OCI-LY3 (cell line): ENCODE data around the gene GNE.

Experiments used
- H2AFZ ChIP-seq: fragments of 200-600, 300-600 bp; shearing (Covaris generic); 2 replicates; pipeline ENCODE4 v1.6.0; 2014; ENCODE audit warnings: antibody characterized with exemption, low read depth, low read length
- H3K27ac ChIP-seq: fragments of 200-600, 300-600 bp; sonication (generic); 2 replicates; pipeline ENCODE4 v1.5.1; 2014; ENCODE audit warnings: mild to moderate bottlenecking, low read length, moderate library complexity, mixed read lengths
- H3K27me3 ChIP-seq: fragments of 200-600, 300-600 bp; sonication (generic); 2 replicates; pipeline ENCODE4 v1.6.1; 2014; ENCODE audit warnings: low read depth, low read length, mixed read lengths
- H3K36me3 ChIP-seq: fragments of 200-600, 300-600 bp; sonication (generic); replicated peaks from 2 replicates; pipeline ENCODE3; 2014; ENCODE audit warnings: low read depth, low read length, mixed read lengths
- H3K4me1 ChIP-seq: fragments of 300-600, 200-600 bp; sonication (generic); 2 replicates; pipeline ENCODE4 v1.6.1; 2014; ENCODE audit warnings: low read length, mixed read lengths
- H3K4me2 ChIP-seq: fragments of 200-600, 300-600 bp; sonication (generic); 2 replicates; pipeline ENCODE4 v1.6.1; 2014; ENCODE audit warnings: low read length, mixed read lengths
- H3K4me3 ChIP-seq: fragments of 300-600, 200-600 bp; sonication (generic); 2 replicates; pipeline ENCODE4 v1.5.1; 2014; ENCODE audit warnings: antibody characterized with exemption, mild to moderate bottlenecking, low read length, moderate library complexity
- H3K79me2 ChIP-seq: fragments of 300-600, 200-600 bp; shearing (Covaris generic); 2 replicates; pipeline ENCODE4 v1.6.1; 2014; ENCODE audit warnings: mild to moderate bottlenecking, low read length, mixed read lengths
- H3K9ac ChIP-seq: fragments of 300-600, 200-600 bp; shearing (Covaris generic); 2 replicates; pipeline ENCODE4 v1.6.0; 2014; ENCODE audit warnings: mild to moderate bottlenecking, low read length, moderate library complexity
- H3K9me3 ChIP-seq: fragments of 200-600, 300-600 bp; shearing (Covaris generic); 2 replicates; pipeline ENCODE4 v1.6.1; 2014; ENCODE audit warnings: low read length, mixed read lengths; ENCODE audit not compliant: insufficient read depth
- H4K20me1 ChIP-seq: fragments of 200-600, 300-600 bp; sonication (generic); 2 replicates; pipeline ENCODE4 v1.6.1; 2016; ENCODE audit warnings: low read length, mixed read lengths; ENCODE audit not compliant: insufficient read depth
- EZH2phosphoT487 ChIP-seq: fragments of 200-600 bp; shearing (Covaris generic); IDR thresholded peaks from 2 replicates; pipeline ENCODE4 v1.6.1; 2018; ENCODE audit warnings: antibody characterized with exemption, mixed run types, low read depth
- TF ChIP-seq, protein P1 (sequence below): fragments of 200-600, 300-600 bp; sonication (generic); IDR thresholded peaks from 2 replicates; pipeline ENCODE4 v1.5.1; 2014; ENCODE audit warnings: antibody characterized with exemption, low read length, low read depth

GNE gene

DNA sequence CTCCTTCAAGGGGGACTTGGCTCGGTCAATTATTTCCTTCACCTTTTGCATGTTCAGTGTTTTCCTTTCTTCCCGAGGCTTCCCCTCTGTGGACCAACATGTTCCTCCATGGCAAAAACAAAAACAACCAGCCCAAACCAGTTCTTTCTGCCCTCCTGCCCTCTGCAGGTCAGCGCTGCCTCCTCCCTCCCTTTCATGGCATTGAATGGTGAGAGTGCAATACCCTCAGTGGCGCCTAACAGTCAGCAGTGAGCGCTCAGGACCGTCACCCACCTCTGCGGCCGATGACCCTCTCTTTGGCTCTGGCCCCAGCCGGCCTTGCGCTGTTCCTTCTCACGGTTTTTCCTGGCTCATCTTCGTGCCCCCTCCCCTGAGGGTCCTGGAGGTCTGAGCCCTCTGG is 34.4 kb upstream of the GNE start:
- H3K4me1 ChIP-seq: no peaks in the 10 kb centered on the region
- no peaks in the 10 kb centered on the region for H3K79me2 ChIP-seq
- H3K27me3 ChIP-seq: no peaks in the 10 kb centered on the region
- no peaks in the 10 kb centered on the region for H3K36me3 ChIP-seq
- H3K9ac ChIP-seq: no peak overlapping the region
- H3K4me2 ChIP-seq: no peak overlapping the region
- no peaks in the 10 kb centered on the region for H4K20me1 ChIP-seq
- no peak overlapping the region for H3K27ac ChIP-seq
- no peak for TF ChIP-seq EZH2phosphoT487
- H3K4me3 ChIP-seq: no peak overlapping the region
- no peaks in the 10 kb centered on the region for H3K9me3 ChIP-seq
- no peak overlapping the region for H2AFZ ChIP-seq

DNA sequence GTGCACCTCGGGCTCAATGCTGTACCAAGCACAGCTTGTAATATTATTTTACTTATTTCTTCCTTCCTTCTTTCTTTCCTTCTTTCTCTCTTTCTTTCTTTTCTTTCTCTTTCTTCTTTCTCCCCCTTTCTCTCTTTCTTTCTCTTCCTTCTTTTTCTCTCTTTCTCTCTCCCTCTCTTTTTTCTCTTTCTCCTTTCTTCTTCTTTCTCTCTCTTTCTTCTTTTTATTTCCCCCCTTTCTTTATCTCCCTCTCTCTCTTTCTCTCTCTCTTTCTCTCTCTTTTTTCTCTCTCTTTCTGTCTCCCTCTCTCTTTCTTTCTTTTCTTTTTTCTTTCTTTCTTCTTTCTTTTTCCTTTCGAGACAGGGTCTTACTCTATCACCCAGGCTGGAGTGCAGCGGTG is 32.7 kb upstream of the GNE start:
- no peaks in the 10 kb centered on the region for H3K27me3 ChIP-seq

DNA sequence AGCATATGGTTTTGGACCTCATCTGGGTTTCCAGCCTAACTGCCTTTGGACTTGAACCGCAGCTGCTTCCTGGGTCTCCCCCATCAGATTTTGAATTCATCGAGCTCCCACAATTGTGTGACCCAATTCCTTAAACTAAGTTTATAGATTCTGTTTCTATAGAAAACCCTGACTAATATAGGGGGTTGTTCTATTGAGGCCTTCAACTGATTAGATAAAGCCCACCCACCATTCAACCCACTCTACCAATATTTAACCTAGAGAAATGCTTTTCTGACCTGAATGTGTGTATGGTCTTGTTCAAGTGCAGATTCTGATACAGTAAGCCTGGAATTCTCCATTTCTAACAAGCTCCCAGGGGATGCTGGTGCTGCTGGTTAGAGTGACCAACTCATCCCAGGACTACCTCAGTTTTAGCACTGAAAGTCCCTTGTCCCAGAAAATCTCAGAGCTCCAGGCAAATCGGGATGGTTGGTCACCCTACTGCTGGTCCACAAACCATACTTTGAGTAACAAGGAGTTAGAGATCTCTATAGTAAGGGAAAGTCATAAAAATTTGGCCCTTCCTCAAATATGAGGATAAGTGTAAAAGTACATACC is 31.7 kb upstream of the GNE start:
- no peaks in the 10 kb centered on the region for H3K4me1 ChIP-seq
- H3K27me3 ChIP-seq: no peaks in the 10 kb centered on the region
- H3K79me2 ChIP-seq: no peaks in the 10 kb centered on the region
- no peak overlapping the region for H3K9ac ChIP-seq
- no peak overlapping the region for H3K4me3 ChIP-seq
- no peaks in the 10 kb centered on the region for H3K9me3 ChIP-seq
- no peaks in the 10 kb centered on the region for H3K36me3 ChIP-seq
- no peak overlapping the region for H3K4me2 ChIP-seq
- no peak overlapping the region for H2AFZ ChIP-seq
- no peaks in the 10 kb centered on the region for H4K20me1 ChIP-seq
- TF ChIP-seq, protein P1, sequence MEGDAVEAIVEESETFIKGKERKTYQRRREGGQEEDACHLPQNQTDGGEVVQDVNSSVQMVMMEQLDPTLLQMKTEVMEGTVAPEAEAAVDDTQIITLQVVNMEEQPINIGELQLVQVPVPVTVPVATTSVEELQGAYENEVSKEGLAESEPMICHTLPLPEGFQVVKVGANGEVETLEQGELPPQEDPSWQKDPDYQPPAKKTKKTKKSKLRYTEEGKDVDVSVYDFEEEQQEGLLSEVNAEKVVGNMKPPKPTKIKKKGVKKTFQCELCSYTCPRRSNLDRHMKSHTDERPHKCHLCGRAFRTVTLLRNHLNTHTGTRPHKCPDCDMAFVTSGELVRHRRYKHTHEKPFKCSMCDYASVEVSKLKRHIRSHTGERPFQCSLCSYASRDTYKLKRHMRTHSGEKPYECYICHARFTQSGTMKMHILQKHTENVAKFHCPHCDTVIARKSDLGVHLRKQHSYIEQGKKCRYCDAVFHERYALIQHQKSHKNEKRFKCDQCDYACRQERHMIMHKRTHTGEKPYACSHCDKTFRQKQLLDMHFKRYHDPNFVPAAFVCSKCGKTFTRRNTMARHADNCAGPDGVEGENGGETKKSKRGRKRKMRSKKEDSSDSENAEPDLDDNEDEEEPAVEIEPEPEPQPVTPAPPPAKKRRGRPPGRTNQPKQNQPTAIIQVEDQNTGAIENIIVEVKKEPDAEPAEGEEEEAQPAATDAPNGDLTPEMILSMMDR: no peak
- no peak for TF ChIP-seq EZH2phosphoT487
- no peak overlapping the region for H3K27ac ChIP-seq

More for the DNA sequence above, 32.7 kb upstream of the GNE start:
- Histone ChIP-seq H3K79me2 (no peaks in the 10 kb centered on the region), H2AFZ (no peak overlapping the region), H3K4me3 (no peak overlapping the region), H3K9me3 (no peaks in the 10 kb centered on the region), H3K4me2 (no peak overlapping the region), H3K27ac (no peak overlapping the region), H3K4me1 (no peaks in the 10 kb centered on the region), H4K20me1 (no peaks in the 10 kb centered on the region), H3K36me3 (no peaks in the 10 kb centered on the region), H3K9ac (no peak overlapping the region)
- TF ChIP-seq, protein P1: no peak
- no peak for TF ChIP-seq EZH2phosphoT487

DNA sequence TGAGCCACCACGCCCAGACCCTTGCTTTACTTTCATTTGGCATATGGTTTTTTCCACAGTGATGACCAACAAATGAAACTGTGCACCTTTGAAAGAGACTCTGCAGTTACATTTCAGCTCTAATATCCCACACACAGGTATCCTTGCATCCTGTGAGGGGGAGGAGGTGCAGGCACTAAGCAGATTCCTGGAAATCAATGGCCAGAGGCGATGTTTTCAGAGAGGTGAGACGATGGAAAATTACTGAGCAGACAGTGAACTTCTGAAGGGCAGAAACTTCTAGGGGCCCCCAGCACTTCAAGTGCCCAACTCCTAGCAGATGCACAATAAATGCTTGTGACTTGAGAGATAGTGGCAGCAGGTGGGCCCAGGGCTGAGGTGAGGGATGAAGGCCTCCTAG is 29.8 kb upstream of the GNE start:
- no peaks in the 10 kb centered on the region for H3K79me2 ChIP-seq
- no peak overlapping the region for H3K9ac ChIP-seq
- no peak overlapping the region for H3K4me3 ChIP-seq
- no peak overlapping the region for H3K4me2 ChIP-seq
- H3K4me1 ChIP-seq: no peaks in the 10 kb centered on the region
- H3K36me3 ChIP-seq: no peaks in the 10 kb centered on the region
- H3K27me3 ChIP-seq: no peaks in the 10 kb centered on the region
- H3K9me3 ChIP-seq: no peaks in the 10 kb centered on the region
- H4K20me1 ChIP-seq: no peaks in the 10 kb centered on the region
- no peak overlapping the region for H3K27ac ChIP-seq
- H2AFZ ChIP-seq: no peak overlapping the region
- TF ChIP-seq EZH2phosphoT487: no peak
- TF ChIP-seq, protein P1: no peak
